22Rv1 (cell line): ENCODE data around the gene MAML3.

ENCODE experiments used
- H3K27ac ChIP-seq: fragments of 450-650 bp; 2 replicates; pipeline ENCODE4 v1.5.1; 2017
- ZFX ChIP-seq: fragments of 450-650 bp; IDR thresholded peaks from 2 replicates; pipeline ENCODE4 v1.6.1; 2017; ENCODE audit warnings: antibody characterized with exemption, borderline replicate concordance
- TF ChIP-seq, protein P1 (sequence below): fragments of 450-650 bp; IDR thresholded peaks from 2 replicates; pipeline ENCODE4 v1.5.1; 2017; ENCODE audit warnings: mild to moderate bottlenecking

The MAML3 gene

DNA sequence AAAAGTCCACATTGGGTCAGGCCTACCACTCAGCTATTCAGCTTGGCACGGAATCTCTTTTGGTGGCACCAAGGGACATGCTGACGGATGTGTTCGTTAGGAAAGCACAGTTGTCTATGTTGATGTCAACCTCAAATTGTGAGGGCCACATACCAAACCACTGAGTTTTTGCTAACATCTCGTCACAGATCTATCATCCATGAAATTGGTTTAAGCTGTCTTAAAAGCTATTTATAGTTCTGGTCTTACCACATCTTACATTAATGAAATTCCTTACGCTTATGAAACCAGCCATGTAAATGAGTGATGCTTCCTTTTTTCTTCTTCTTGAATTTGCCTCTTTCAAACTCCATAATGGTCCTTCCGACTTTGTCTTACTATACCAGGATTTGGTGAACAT is 386.8 kb downstream of the MAML3 start:
- no peak overlapping the region for H3K27ac ChIP-seq
- TF ChIP-seq, protein P1, sequence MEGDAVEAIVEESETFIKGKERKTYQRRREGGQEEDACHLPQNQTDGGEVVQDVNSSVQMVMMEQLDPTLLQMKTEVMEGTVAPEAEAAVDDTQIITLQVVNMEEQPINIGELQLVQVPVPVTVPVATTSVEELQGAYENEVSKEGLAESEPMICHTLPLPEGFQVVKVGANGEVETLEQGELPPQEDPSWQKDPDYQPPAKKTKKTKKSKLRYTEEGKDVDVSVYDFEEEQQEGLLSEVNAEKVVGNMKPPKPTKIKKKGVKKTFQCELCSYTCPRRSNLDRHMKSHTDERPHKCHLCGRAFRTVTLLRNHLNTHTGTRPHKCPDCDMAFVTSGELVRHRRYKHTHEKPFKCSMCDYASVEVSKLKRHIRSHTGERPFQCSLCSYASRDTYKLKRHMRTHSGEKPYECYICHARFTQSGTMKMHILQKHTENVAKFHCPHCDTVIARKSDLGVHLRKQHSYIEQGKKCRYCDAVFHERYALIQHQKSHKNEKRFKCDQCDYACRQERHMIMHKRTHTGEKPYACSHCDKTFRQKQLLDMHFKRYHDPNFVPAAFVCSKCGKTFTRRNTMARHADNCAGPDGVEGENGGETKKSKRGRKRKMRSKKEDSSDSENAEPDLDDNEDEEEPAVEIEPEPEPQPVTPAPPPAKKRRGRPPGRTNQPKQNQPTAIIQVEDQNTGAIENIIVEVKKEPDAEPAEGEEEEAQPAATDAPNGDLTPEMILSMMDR, result no peak
- no peak for TF ChIP-seq ZFX

DNA sequence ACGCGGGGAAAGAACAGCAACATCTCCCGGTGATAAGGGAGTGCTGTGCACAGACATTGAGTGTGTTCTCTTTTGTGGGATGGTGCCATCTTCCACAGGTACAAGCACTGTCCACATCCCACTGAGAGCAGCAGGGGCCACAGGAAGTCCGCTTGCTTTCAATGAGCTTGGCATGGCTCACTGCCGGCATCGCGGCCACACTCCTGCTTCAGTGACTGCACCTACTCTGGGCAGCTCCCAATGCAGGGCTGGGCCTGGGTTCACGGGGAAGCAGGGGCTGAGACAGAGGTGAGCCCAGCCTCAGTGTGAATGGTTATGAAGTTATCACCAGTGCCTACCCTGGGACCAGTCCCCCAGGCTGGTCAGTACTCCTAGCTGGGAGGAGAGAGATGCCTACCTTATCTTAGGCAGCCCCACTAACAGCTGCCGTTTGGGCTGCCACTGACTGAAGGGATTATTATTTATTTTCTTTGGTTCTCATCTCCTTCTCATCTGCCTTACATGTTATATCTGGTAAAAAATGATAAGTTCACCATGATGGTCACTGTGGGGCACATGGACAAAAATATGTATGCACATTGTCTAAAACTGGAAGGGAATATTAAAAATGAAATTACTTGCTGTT is 389.2 kb downstream of the MAML3 start:
- no peak for TF ChIP-seq ZFX
- TF ChIP-seq, protein P1, result no peak
- no peak overlapping the region for H3K27ac ChIP-seq

DNA sequence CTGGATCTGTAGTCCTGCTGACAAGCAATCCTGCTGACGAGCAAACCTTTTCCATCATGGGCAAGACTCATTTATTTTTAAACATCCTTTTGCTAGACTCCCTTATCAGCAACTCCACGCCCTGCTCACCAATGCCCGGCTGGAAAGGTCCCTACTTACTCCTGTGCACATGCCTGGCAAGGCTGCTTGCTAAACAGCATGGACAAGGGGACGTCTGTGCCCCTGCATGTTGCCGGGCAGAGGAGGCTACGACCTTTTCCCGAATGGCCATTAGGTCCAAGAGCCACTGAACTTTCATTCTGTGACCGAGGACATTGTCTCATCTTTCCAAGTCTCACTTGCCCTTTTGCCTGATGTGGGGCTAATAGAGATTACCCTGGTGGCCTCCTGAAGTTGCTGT is 389.8 kb downstream of the MAML3 start:
- H3K27ac ChIP-seq, result no peak overlapping the region
- TF ChIP-seq, protein P1, result no peak
- no peak for TF ChIP-seq ZFX

DNA sequence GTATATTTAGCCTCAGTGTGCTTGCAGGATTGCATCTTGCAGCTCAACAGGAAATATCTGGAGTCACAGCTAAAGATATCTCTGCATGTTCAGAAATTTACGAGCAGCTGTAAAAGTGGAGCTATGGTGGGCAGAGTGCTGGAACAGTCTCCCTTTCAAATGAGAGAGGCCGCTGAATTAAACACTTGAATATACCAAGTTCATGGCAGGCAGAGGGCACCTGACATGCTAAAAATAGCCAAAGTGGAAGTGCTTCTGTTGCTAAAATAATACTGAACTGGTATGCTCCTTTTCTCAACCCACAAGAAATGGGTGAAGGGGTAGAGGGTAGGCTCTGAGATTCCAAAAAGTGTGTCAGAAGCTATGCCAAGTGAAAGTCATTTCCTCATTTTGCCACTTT is 390.3 kb downstream of the MAML3 start:
- no peak for TF ChIP-seq ZFX
- TF ChIP-seq, protein P1, result no peak
- H3K27ac ChIP-seq, result no peak overlapping the region

DNA sequence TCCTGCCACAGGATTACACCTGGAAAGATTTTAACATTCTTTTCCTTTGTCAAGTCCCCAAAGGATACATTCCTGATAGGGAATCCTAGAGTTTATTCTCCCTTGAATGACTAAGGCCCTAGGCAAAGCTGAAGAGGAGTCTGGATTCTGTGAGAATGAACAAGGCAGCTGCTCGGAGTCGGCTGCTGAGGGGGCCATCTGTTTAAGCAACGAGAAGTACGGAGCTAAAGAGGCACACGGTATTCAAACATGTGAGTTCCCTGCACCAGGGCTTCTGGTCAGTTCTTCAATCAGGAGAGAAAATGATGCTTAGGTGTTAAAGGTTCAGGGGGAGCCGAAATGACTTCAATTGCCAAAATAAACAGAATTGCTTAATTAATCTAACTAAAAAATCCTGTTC is 390.8 kb downstream of the MAML3 start:
- TF ChIP-seq, protein P1, result no peak
- TF ChIP-seq ZFX, result no peak

DNA sequence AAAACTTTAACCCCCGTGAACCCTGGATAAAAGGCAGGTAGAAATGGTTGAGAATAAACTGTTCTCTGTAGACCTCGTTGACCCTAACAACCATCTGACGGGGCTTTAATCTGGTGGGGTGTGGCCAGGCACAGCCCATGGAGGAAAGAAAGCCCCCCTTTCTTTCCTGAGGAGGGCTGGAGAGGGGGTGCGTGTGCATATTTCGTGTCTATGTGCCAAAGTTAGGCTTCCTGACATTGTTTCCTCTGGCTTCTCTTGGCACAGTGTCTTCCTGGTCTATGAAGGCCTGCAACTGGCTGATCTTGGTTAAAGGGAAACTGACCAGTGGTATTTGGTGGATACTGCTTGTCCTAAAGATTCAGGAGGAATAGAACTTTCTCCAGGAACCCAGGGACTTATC is 391.3 kb downstream of the MAML3 start:
- TF ChIP-seq, protein P1, result no peak
- TF ChIP-seq ZFX, result no peak
- H3K27ac ChIP-seq, result no peak overlapping the region

More for the DNA sequence above, 390.8 kb downstream of the MAML3 start:
- H3K27ac ChIP-seq, result no peak overlapping the region

DNA sequence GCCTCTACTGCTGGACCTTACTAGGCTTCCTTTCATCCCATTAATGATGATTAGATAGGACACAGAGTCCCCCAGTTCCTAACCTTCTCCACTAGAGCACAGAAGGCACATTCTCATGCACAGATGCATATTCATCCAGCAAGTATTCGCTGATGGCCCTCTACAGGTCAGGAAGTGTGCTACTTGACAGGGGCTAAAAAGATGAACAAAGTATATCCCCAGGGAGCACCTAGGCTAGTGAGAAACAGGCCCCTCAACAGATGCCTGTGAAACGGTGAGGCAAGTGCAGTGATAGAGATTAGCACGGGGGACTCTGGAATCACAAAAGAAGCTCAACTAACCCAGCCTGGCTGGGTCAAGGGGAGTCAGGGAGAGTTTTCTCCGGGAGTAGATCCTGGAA is 392.5 kb downstream of the MAML3 start:
- TF ChIP-seq, protein P1, result peak; percentile 26; the same call in 1 of the 2 replicates
- no peak for TF ChIP-seq ZFX
- H3K27ac ChIP-seq, result no peak overlapping the region
